NT2/D1 (cell line): ENCODE data around the gene TXNDC2.

Experiments used
- DNase-seq: peaks from one replicate; pipeline ENCODE4 v3.0.0-alpha.2; 2011; ENCODE audit warnings: low read depth, low spot score
- H3K27me3 ChIP-seq: 2 replicates; pipeline ENCODE4 v1.6.0; 2011; ENCODE audit warnings: mild to moderate bottlenecking; ENCODE audit not compliant: insufficient read length, insufficient read depth
- H3K36me3 ChIP-seq: 2 replicates; pipeline ENCODE4 v1.6.1; 2011; ENCODE audit warnings: mild to moderate bottlenecking, low read length, mixed read lengths; ENCODE audit not compliant: insufficient read depth, insufficient read length
- H3K4me1 ChIP-seq: 2 replicates; pipeline ENCODE4 v1.5.1; 2011; ENCODE audit not compliant: insufficient read depth, insufficient read length
- H3K4me3 ChIP-seq: 2 replicates; pipeline ENCODE4 v1.5.1; 2011; ENCODE audit warnings: low read depth; ENCODE audit not compliant: insufficient read length
- H3K9ac ChIP-seq: 2 replicates; pipeline ENCODE4 v1.6.0; 2011; ENCODE audit warnings: low read depth; ENCODE audit not compliant: insufficient read length
- H3K9me3 ChIP-seq: 2 replicates; pipeline ENCODE4 v1.5.1; 2011; ENCODE audit warnings: mild to moderate bottlenecking, low read length; ENCODE audit not compliant: insufficient read depth
- SUZ12 ChIP-seq: IDR thresholded peaks from 2 replicates; pipeline ENCODE4 v1.6.1; 2011; ENCODE audit not compliant: insufficient read length, insufficient read depth; ENCODE audit errors: extremely low read depth
- YY1 ChIP-seq: IDR thresholded peaks from 2 replicates; pipeline ENCODE4 v1.6.1; 2011; ENCODE audit not compliant: insufficient read length, insufficient read depth
- ZNF274 ChIP-seq: IDR thresholded peaks from 2 replicates; pipeline ENCODE4 v1.6.1; 2011; ENCODE audit warnings: mild to moderate bottlenecking, low read depth, low read length

The TXNDC2 gene

GRCh38 chr18:9885170-9886004 is at the start of gene TXNDC2:
Gene TXNDC2, plus strand, starts transcription at chr18:9885973. Its CDS starts 708 bp downstream, at chr18:9886681.
- Histone ChIP-seq H3K9me3 (no peaks in the 10 kb centered on the region), H3K4me3 (no peak within 1 kb of the TSS), H3K4me1 (no peaks in the 10 kb centered on the region), H3K9ac (no peak within 1 kb of the TSS), H3K36me3 (no peaks in the 10 kb centered on the region), H3K27me3 (no peaks in the 10 kb centered on the region)
- DNase-seq = no peak
- no peak for TF ChIP-seq ZNF274
- no peak for TF ChIP-seq YY1
- TF ChIP-seq SUZ12 = no peak

- Histone ChIP-seq H3K9me3 (no peaks in the 10 kb centered on the region), H3K9ac (no peak overlapping the region), H3K4me3 (no peak overlapping the region), H3K4me1 (peaks cover 11% of the 10 kb centered on the region), H3K36me3 (peaks cover 16% of the 10 kb centered on the region), H3K27me3 (no peaks in the 10 kb centered on the region)
- TF ChIP-seq YY1 = no peak
- TF ChIP-seq SUZ12 = no peak
- TF ChIP-seq ZNF274 = no peak
- peak; percentile 85 for DNase-seq
Measured at GRCh38 chr18:9838144-9838877, 47.5 kb upstream of the TXNDC2 start.

GRCh38 chr18:9839211-9839610 is 46.6 kb upstream of the TXNDC2 start:
- H3K9me3 ChIP-seq = no peaks in the 10 kb centered on the region
- no peaks in the 10 kb centered on the region for H3K27me3 ChIP-seq
- no peak overlapping the region for H3K9ac ChIP-seq
- no peak overlapping the region for H3K4me3 ChIP-seq
- no peak for DNase-seq
- H3K4me1 ChIP-seq = peaks cover 11% of the 10 kb centered on the region
- no peak for TF ChIP-seq SUZ12
- TF ChIP-seq YY1 = no peak
- TF ChIP-seq ZNF274 = no peak
- H3K36me3 ChIP-seq = peaks cover 14% of the 10 kb centered on the region

GRCh38 chr18:9839853-9840252 is 45.9 kb upstream of the TXNDC2 start:
- H3K4me3 ChIP-seq = no peak overlapping the region
- H3K36me3 ChIP-seq = peaks cover 14% of the 10 kb centered on the region
- TF ChIP-seq YY1 = no peak
- TF ChIP-seq ZNF274 = no peak
- TF ChIP-seq SUZ12 = no peak
- H3K9me3 ChIP-seq = no peaks in the 10 kb centered on the region
- H3K4me1 ChIP-seq = peaks cover 11% of the 10 kb centered on the region
- H3K9ac ChIP-seq = no peak overlapping the region
- no peak for DNase-seq
- no peaks in the 10 kb centered on the region for H3K27me3 ChIP-seq

GRCh38 chr18:9841752-9842151 is 44.0 kb upstream of the TXNDC2 start:
- Histone ChIP-seq H3K4me1 (peaks cover 11% of the 10 kb centered on the region), H3K27me3 (no peaks in the 10 kb centered on the region), H3K9ac (no peak overlapping the region), H3K36me3 (peaks cover 26% of the 10 kb centered on the region), H3K9me3 (no peaks in the 10 kb centered on the region), H3K4me3 (no peak overlapping the region)
- TF ChIP-seq YY1 (no peak), ZNF274 (no peak), SUZ12 (no peak)
- DNase-seq = no peak

- no peak overlapping the region for H3K4me3 ChIP-seq
- H3K9me3 ChIP-seq = no peaks in the 10 kb centered on the region
- no peaks in the 10 kb centered on the region for H3K27me3 ChIP-seq
- DNase-seq = no peak
- H3K4me1 ChIP-seq = peaks cover 11% of the 10 kb centered on the region
- H3K36me3 ChIP-seq = peaks cover 32% of the 10 kb centered on the region
- TF ChIP-seq ZNF274 (no peak), SUZ12 (no peak), YY1 (no peak)
- no peak overlapping the region for H3K9ac ChIP-seq
Measured at GRCh38 chr18:9842448-9842847, 43.3 kb upstream of the TXNDC2 start.

GRCh38 chr18:9845256-9845655 is 40.5 kb upstream of the TXNDC2 start:
- no peaks in the 10 kb centered on the region for H3K27me3 ChIP-seq
- H3K36me3 ChIP-seq = peaks cover 41% of the 10 kb centered on the region
- H3K9ac ChIP-seq = no peak overlapping the region
- no peak for DNase-seq
- no peaks in the 10 kb centered on the region for H3K9me3 ChIP-seq
- no peak for TF ChIP-seq YY1
- no peak for TF ChIP-seq SUZ12
- no peak for TF ChIP-seq ZNF274
- H3K4me3 ChIP-seq = no peak overlapping the region
- peaks cover 2% of the 10 kb centered on the region for H3K4me1 ChIP-seq
